Uterus (tissue), 2 donors: ENCODE results near the gene PRTFDC1.

Source experiments
- POLR2A ChIP-seq, 2 donors: fragments of 450-650 bp; IDR thresholded peaks; one replicate each; pipeline ENCODE4 v1.6.1; 2016; ENCODE audit warnings: antibody characterized with exemption in 2 of 2, mild to moderate bottlenecking in 1 of 2, moderate library complexity in 1 of 2
- TF ChIP-seq, protein P1 (sequence below), 4 experiments: fragments of 200-600 bp in 2 of 4; fragments of 450-650 bp in 2 of 4; sonication (generic) in 2 of 4; IDR thresholded peaks; one replicate each; pipeline ENCODE4 v1.5.1; 2016 to 2019; ENCODE audit warnings: antibody characterized with exemption in 4 of 4, mild to moderate bottlenecking in 2 of 4, moderate library complexity in 1 of 4

DNA sequence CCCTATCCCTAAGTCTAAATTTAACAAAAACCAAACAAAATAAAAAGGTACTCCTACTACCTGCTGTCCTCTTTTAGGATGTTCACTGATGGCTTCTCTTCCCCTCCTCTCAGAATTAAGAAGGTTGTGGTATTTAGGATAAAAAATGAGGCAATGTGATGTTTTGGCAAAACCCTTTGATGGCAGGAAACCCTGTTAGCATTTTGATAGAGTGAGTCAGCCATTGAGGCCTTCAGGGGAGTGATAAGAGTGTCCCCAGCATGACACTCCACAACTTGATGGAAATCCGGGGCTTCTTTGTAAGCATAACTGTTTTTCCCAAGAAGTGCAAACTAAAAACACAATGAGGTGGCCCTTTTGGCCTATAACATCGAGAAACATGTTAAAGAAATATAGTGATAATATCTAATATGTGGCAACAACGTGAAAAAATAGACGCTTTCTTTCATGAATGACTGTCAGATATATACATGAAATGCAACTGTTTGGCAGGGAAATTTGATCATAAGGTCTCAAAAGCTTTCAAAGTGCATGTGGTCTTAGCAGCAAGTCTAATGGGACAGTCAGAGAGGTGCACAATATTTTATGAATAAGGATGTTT lies 55.0 kb downstream of the PRTFDC1 start:
- TF ChIP-seq POLR2A (IDR thresholded peaks at IDR 0.05), result no peak
- TF ChIP-seq, protein P1, sequence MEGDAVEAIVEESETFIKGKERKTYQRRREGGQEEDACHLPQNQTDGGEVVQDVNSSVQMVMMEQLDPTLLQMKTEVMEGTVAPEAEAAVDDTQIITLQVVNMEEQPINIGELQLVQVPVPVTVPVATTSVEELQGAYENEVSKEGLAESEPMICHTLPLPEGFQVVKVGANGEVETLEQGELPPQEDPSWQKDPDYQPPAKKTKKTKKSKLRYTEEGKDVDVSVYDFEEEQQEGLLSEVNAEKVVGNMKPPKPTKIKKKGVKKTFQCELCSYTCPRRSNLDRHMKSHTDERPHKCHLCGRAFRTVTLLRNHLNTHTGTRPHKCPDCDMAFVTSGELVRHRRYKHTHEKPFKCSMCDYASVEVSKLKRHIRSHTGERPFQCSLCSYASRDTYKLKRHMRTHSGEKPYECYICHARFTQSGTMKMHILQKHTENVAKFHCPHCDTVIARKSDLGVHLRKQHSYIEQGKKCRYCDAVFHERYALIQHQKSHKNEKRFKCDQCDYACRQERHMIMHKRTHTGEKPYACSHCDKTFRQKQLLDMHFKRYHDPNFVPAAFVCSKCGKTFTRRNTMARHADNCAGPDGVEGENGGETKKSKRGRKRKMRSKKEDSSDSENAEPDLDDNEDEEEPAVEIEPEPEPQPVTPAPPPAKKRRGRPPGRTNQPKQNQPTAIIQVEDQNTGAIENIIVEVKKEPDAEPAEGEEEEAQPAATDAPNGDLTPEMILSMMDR (IDR thresholded peaks at IDR 0.05), result no peak
